Endothelial cell (in vitro differentiated cells): ENCODE data around the gene CREB3L4. TPM values are rescaled to one million over a fixed set of nuclear protein-coding genes. Genes with fewer than 3 reads are reported as not detected.

Experiments
- DNase-seq: peaks from one replicate; pipeline ENCODE4 v3.0.0; 2021; ENCODE audit warnings: low spot score
- H3K27ac Mint-ChIP-seq: one replicate; pipeline ENCODE4 v1.8.0; 2021; ENCODE audit warnings: mixed read lengths, inconsistent platforms; ENCODE audit not compliant: unreplicated experiment
- H3K27me3 Mint-ChIP-seq: one replicate; pipeline ENCODE4 v1.8.0; 2021; ENCODE audit warnings: mild to moderate bottlenecking, moderate library complexity, mixed read lengths, inconsistent platforms; ENCODE audit not compliant: unreplicated experiment
- H3K36me3 Mint-ChIP-seq: one replicate; pipeline ENCODE4 v1.8.0; 2021; ENCODE audit warnings: mild to moderate bottlenecking, low read depth, mixed read lengths, inconsistent platforms; ENCODE audit not compliant: unreplicated experiment
- H3K4me1 Mint-ChIP-seq: one replicate; pipeline ENCODE4 v1.8.0; 2021; ENCODE audit warnings: mild to moderate bottlenecking, mixed read lengths, inconsistent platforms; ENCODE audit not compliant: unreplicated experiment
- H3K4me3 Mint-ChIP-seq: one replicate; pipeline ENCODE4 v1.8.0; 2021; ENCODE audit warnings: mild to moderate bottlenecking, mixed read lengths, inconsistent platforms; ENCODE audit not compliant: unreplicated experiment
- H3K9me3 Mint-ChIP-seq: one replicate; pipeline ENCODE4 v1.8.0; 2021; ENCODE audit warnings: mixed read lengths, inconsistent platforms; ENCODE audit not compliant: unreplicated experiment
- total RNA-seq: library from RNA; stranded (reverse); fragmentation: NEBNext Ultra II Directional; extraction: Animal tissue kit (Norgen Biotek cat#: 25700); gene quantifications from one replicate; pipeline ENCODE4 v1.2.1, GENCODE V29; 2021; ENCODE audit not compliant: unreplicated experiment
- TF ChIP-seq, protein P1 (sequence below): fragments of 200-600 bp; sonication (generic); IDR thresholded peaks from one replicate; pipeline ENCODE4 v1.5.0; 2021; ENCODE audit warnings: antibody characterized with exemption; ENCODE audit not compliant: unreplicated experiment

The CREB3L4 gene
- total RNA-seq, 1 donor from 2014 or later = 13.2 TPM

DNA sequence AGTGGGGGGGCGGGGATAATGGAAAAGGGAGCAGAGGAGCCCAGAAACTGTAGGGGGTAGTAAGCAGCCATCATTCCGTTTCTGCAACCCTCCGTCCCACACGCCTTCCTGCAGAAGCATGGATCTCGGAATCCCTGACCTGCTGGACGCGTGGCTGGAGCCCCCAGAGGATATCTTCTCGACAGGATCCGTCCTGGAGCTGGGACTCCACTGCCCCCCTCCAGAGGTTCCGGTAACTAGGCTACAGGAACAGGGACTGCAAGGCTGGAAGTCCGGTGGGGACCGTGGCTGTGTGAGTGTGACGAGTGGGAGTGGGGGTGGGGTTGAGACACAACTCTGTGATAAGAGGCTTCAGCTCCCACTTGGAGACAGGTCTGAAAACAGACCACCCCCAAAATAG lies 706 bp downstream of the CREB3L4 start:
- peaks cover 9% of the 10 kb centered on the region for H3K36me3 Mint-ChIP-seq
- peak; percentile 31 for DNase-seq
- peaks cover 13% of the 10 kb centered on the region for H3K27me3 Mint-ChIP-seq
- peak overlapping the region; percentile 90 for H3K4me3 Mint-ChIP-seq
- H3K27ac Mint-ChIP-seq = peak overlapping the region; percentile 76
- TF ChIP-seq, protein P1, sequence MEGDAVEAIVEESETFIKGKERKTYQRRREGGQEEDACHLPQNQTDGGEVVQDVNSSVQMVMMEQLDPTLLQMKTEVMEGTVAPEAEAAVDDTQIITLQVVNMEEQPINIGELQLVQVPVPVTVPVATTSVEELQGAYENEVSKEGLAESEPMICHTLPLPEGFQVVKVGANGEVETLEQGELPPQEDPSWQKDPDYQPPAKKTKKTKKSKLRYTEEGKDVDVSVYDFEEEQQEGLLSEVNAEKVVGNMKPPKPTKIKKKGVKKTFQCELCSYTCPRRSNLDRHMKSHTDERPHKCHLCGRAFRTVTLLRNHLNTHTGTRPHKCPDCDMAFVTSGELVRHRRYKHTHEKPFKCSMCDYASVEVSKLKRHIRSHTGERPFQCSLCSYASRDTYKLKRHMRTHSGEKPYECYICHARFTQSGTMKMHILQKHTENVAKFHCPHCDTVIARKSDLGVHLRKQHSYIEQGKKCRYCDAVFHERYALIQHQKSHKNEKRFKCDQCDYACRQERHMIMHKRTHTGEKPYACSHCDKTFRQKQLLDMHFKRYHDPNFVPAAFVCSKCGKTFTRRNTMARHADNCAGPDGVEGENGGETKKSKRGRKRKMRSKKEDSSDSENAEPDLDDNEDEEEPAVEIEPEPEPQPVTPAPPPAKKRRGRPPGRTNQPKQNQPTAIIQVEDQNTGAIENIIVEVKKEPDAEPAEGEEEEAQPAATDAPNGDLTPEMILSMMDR = no peak
- H3K4me1 Mint-ChIP-seq = peaks cover 57% of the 10 kb centered on the region
- no peaks in the 10 kb centered on the region for H3K9me3 Mint-ChIP-seq

DNA sequence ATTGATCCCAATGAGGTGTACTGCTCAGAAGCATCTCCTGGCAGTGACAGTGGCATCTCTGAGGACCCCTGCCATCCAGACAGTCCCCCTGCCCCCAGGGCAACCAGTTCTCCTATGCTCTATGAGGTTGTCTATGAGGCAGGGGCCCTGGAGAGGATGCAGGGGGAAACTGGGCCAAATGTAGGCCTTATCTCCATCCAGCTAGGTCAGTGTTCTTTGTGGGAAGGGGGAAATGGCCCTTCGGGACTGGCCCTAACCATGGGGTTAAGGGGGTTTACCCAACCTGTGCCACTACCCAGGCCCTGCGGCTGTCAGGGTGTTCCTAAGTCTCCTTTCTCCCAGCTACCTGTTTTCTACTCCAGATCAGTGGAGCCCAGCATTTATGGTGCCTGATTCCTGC lies 1.3 kb downstream of the CREB3L4 start:
- Mint-ChIP-seq H3K36me3 (peaks cover 10% of the 10 kb centered on the region), H3K4me3 (peak overlapping the region; percentile 90), H3K27me3 (peaks cover 9% of the 10 kb centered on the region), H3K9me3 (no peaks in the 10 kb centered on the region), H3K4me1 (peaks cover 58% of the 10 kb centered on the region), H3K27ac (peak overlapping the region; percentile 72)
- TF ChIP-seq, protein P1 = no peak
- DNase-seq = no peak

DNA sequence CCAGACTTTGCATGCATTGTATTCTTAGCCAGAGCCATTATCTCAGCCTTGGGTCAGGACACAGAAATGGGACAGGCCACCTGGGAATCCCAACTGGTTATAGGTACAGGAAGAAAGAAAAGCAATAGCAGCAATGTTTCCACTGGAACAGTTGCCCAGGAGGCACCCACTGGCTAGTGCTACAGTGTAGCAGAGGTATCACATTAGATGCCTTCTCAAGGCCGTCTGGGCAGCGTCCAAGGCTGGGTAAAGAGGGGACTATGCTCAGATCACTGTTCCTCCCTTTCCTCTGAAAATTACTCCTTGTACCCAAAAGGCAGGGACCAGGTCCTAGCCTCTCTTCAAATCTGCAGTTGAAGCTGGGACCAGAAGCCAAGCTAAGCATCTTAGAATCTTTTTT lies 2.6 kb downstream of the CREB3L4 start:
- H3K27ac Mint-ChIP-seq = no peak overlapping the region
- peaks cover 18% of the 10 kb centered on the region for H3K36me3 Mint-ChIP-seq
- peaks cover 11% of the 10 kb centered on the region for H3K27me3 Mint-ChIP-seq
- H3K4me1 Mint-ChIP-seq = peaks cover 61% of the 10 kb centered on the region
- TF ChIP-seq, protein P1 = no peak
- no peaks in the 10 kb centered on the region for H3K9me3 Mint-ChIP-seq
- H3K4me3 Mint-ChIP-seq = no peak overlapping the region
- no peak for DNase-seq

DNA sequence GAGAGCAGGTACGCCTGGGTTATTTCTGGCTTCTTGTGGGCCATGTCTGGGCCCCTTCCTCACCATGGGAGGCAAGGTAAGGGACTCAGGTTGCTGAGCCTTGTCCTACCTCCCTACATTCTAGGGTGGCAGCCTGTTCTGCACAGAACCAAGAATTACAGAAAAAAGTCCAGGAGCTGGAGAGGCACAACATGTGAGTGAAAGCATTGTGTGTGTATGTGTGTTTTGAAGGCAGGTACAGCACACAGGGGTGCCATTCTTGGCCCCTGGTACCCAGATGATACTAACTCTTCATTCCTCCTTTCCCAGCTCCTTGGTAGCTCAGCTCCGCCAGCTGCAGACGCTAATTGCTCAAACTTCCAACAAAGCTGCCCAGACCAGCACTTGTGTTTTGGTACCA lies 5.4 kb downstream of the CREB3L4 start:
- H3K27ac Mint-ChIP-seq = no peak overlapping the region
- peaks cover 69% of the 10 kb centered on the region for H3K4me1 Mint-ChIP-seq
- TF ChIP-seq, protein P1 = no peak

DNA sequence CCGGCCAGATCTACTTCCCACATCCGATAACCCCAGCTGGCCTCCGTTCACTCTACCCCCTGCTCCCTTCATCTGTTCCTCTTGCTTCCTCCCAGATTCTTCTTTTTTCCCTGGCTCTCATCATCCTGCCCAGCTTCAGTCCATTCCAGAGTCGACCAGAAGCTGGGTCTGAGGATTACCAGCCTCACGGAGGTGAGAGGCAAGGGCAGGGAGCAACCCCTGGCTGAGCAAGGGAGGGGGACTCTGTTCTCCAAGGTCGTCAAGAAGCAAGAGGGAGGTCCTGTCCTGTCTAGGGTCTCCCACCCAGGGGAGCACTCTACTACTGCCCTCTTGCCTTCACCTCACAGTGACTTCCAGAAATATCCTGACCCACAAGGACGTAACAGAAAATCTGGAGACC lies 5.8 kb downstream of the CREB3L4 start:
- peaks cover 7% of the 10 kb centered on the region for H3K27me3 Mint-ChIP-seq
- peaks cover 33% of the 10 kb centered on the region for H3K36me3 Mint-ChIP-seq
- DNase-seq = no peak
- H3K27ac Mint-ChIP-seq = peak overlapping the region; percentile 13
- H3K4me1 Mint-ChIP-seq = peaks cover 66% of the 10 kb centered on the region
- no peaks in the 10 kb centered on the region for H3K9me3 Mint-ChIP-seq
- no peak overlapping the region for H3K4me3 Mint-ChIP-seq
- TF ChIP-seq, protein P1 = no peak

More for the DNA sequence above, 5.4 kb downstream of the CREB3L4 start:
- H3K4me3 Mint-ChIP-seq = peak overlapping the region; percentile 49
- peaks cover 32% of the 10 kb centered on the region for H3K36me3 Mint-ChIP-seq
- H3K9me3 Mint-ChIP-seq = no peaks in the 10 kb centered on the region
- H3K27me3 Mint-ChIP-seq = peaks cover 7% of the 10 kb centered on the region
- DNase-seq = no peak
